Hair follicular keratinocyte (primary cell): Measurements from ENCODE around the gene PGAP2. TPM values are rescaled to one million over a fixed set of nuclear protein-coding genes. Genes with fewer than 3 reads are reported as not detected.

Experiments
- total RNA-seq: library from RNA; depleted of rRNA; stranded (reverse); fragments of >200 nt; gene quantifications from 2 replicates; pipeline ENCODE4 v1.2.3, GENCODE V29; 2015

PGAP2 gene
- total RNA-seq = 19.4 and 27.5 TPM in 2 replicates

DNA sequence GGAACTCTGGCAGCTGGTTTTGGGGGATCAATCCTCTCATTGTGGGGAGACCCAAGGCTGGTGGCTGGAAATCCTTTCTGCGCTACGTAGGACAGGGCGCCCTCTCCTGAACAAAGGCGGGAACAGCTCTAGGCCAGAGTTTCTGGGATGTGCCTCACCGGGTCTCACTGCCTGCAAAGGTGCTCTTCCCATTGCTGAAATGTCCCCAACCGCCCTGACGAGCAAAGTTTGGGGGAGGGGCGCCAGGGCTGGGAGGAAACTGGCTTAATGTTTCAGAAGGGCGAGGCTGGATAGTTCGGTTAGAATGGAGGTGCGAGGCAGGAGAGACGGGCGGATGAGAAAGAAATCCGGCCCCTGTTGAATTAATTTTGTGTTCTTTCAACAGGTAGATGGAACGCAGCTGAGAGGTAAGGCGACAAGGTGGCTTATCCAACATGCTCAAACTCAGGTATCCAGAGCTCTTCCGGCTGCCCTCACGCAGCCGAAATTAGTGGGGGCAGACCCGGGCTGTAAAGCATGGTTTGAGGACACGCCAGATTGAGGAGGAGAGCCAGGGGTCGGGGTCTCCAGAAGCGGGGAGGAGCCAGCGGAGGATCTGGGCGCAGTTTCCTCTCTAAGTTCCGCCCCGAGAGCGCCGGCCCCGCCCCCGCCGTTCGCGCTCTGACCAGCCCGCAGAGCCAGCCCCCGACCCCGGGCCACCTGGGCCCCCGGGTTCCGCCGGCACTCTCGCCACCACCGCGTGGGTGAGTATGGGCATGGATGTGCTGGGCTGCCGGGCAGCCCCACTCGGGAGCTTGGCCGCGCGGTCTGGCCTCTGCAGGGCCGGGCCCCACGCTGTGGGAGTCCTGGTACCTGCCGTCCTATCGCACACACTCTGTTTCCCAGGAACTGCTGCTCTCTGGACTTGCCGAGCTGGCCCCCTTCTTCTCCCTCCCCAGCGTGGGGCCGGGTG, at the start of gene PGAP2:
Gene PGAP2 (plus strand): TSS at position 652 of the 952 bp plus-strand sequence. CDS start 2,700 bp downstream, outside the sequence.

DNA sequence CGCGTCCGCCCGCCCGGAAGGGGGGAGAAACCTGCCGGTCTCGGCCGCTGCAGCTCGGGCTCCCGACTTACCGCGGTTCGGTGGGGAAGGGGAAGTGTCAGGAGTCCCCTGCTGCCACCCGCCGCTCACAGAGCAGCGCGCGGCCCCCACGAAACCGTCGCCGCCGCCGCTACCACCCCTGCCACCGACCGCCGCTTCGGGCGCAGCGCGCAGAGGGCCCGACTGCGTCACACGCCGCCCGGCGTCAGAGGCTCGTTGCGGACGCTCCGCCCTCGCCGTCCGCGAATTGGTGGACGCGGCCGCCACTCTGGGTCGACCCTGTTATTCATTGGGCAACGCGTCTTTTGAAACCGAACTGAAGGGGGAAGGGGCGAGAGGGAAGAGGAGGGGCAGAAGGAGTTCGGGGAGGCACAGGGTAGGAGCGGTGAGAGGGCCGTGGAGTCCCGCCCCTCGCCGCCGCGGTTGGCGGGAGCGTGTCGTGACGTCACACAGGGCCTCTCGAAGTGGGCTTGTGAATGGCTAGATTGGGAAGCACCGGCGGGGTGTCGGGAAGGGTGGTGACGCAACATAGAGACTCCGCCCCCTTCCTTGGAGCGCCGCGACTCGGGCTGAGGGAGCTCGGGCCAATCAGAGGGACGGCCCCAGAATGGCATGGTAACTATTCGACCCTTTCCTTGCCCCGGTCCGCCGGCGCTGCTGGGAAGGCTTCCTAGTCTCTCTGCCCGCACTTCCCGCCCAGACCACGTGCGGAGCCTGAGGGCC, 10.8 kb upstream of the PGAP2 start, which contains the start of gene NUP98:
Gene NUP98 (minus strand): TSS at position 226 of the 762 bp plus-strand sequence. CDS start 15,437 bp downstream, outside the sequence.

DNA sequence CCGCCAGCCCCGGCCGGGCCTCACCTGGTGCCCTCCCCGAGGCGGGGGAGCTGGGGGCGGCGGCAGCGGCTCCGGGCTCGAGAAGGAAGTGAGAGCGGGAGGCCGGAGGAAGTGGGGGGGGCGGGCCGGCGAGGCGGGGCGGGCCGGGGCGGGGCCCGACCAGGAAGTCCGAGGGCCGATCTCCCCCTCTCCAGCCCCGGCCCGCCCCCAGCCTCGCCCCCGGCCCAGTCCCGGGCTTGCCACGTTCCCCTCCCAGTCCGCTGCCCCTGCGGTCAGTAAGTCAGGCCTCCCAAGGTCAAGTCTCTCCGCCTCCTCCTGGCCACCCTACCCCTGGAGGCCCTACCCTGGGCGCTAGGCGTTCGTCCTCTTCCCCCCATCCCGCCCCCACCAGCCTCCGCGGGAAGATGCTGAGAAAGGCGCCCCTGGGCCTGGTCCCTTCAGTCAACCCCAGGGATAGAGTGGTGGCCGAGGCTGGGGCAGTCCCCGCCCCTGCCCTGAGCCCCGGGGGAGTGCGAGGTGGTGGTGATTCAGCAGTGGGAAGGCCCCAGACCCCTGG, 32.6 kb downstream of the PGAP2 start, which contains the start of gene RHOG:
Gene RHOG (minus strand): TSS at position 90 of the 556 bp plus-strand sequence. CDS start 12,821 bp downstream, outside the sequence.

DNA sequence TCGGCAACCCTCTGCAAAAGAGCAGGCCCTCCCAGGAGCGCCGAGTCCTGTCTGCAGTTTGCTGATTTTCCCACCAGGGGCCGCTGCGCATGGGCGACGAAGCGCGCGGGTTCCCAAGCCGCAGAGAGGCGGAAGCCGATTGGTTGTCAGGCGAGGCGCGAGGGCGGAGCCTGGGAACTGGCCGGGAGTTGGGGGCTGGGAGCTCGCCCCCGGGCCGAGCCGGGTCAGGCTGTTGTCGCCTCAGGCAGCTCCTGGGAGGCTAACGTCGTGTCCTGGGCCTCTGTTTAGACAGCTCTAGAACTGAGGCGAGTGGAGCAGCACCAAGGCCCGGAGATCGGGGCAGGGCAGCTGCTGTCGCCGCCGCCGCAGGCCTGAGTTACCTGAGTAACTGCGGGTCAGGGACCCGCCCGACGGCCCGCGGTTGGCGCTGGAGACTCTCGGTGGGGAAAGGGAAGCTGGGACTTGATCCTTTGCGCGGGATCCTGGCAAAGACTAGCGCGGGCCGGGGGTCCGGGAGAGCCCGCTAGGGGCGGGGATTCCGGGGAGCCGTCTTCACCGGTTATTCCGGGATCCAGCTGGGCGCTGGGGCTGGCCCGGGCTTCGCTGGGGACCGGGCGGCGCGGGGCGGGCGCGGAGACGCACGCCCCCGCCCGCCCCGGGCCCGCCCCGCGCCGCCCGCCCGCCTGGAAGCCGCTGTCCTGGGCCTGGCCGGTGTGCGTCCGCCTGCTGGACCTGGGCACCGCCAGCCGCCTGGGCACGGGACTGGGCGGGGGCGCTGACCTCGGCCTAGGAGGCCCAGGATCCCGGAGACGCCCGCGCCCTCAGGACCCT, 46.8 kb downstream of the PGAP2 start, which contains the start of gene STIM1:
Gene STIM1 (plus strand): TSS at position 688 of the 831 bp plus-strand sequence. CDS start 607 bp downstream, outside the sequence.

Other genes with a start within 250 kb of the PGAP2 start
- gene ART5, start 166.6 kb upstream of the PGAP2 start, total RNA-seq = not detected in 2 replicates
- not detected in 2 replicates for gene ART1, start 163.4 kb upstream of the PGAP2 start, total RNA-seq
- gene CHRNA10, start 137.2 kb upstream of the PGAP2 start, total RNA-seq = 0.23 and 0.72 TPM in 2 replicates
- gene NUP98, start 11.0 kb upstream of the PGAP2 start, total RNA-seq = 62.1 and 82.1 TPM in 2 replicates
- gene RHOG, start 32.4 kb downstream of the PGAP2 start, total RNA-seq = 38.9 and 51.2 TPM in 2 replicates
- gene STIM1, start 47.1 kb downstream of the PGAP2 start, total RNA-seq = 18.4 and 20.6 TPM in 2 replicates